Measurements from ENCODE around the gene ZMYND10.

DNA sequence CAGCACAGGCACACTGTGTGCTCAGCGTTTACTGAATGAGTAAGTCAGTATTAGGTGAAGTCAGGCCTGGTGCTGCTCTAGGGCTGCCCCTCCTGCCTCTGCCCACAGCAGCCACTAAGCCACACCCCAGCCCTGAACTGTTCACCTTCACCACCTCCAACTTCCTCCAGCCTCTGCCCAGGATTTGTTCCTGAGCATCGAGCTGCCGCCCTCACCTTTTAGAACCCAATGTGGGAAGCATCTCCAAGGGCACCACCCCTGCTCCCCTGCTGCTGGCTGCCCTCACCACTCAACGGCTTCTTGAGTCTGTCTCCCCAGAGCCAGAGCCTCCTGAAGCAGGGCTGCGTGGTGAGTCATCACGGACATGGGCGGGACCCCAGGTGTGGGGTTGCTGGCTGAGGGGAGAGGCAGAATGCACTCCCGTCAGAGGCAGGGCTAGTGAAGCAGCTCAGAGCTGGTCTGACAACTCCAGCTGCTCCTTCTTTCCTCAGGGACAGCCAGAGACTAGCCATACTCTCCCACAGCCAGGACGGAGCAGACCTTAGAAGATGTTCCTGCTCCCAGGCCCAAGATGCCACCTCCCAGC lies 28.8 kb downstream of the ZMYND10 start:
- TF ChIP-seq, protein P1, sequence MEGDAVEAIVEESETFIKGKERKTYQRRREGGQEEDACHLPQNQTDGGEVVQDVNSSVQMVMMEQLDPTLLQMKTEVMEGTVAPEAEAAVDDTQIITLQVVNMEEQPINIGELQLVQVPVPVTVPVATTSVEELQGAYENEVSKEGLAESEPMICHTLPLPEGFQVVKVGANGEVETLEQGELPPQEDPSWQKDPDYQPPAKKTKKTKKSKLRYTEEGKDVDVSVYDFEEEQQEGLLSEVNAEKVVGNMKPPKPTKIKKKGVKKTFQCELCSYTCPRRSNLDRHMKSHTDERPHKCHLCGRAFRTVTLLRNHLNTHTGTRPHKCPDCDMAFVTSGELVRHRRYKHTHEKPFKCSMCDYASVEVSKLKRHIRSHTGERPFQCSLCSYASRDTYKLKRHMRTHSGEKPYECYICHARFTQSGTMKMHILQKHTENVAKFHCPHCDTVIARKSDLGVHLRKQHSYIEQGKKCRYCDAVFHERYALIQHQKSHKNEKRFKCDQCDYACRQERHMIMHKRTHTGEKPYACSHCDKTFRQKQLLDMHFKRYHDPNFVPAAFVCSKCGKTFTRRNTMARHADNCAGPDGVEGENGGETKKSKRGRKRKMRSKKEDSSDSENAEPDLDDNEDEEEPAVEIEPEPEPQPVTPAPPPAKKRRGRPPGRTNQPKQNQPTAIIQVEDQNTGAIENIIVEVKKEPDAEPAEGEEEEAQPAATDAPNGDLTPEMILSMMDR (IDR thresholded peaks at IDR 0.05 in 4 of 5, conservative IDR thresholded peaks at IDR 0.05 in 1 of 5): no peak
- no peak for TF ChIP-seq POLR2A (IDR thresholded peaks at IDR 0.05)

Data from gastrocnemius medialis (tissue), 4 donors.